Activated CD8-positive, alpha-beta memory T cell treated with anti-CD3 and anti-CD28 coated beads for 36 hours (primary cell): Measurements from ENCODE around the gene RPS17. TPM values are rescaled to one million over a fixed set of nuclear protein-coding genes. Genes with fewer than 3 reads are reported as not detected.
"Not testable (repeated sequence)": the region's sequence is repeated elsewhere in the genome, so short reads cannot be mapped to it uniquely, and the experiment has no call there.

Source experiments
- CTCF ChIA-PET: fragments of 350-600 bp; sonication (Branson Sonifier 250); formaldehyde crosslinking; loops from one replicate; lab custom pipeline; 2021; ENCODE audit warnings: antibody characterized with exemption; lab: Charles Lee
- POLR2A ChIA-PET: fragments of 350-600 bp; sonication (Branson Sonifier 250); formaldehyde crosslinking; loops from one replicate; lab custom pipeline; 2021; ENCODE audit warnings: antibody characterized with exemption; lab: Charles Lee
- total RNA-seq, 2 experiments: library from RNA; stranded (reverse); gene quantifications; one replicate each; pipeline ENCODE4 v1.2.3, GENCODE V29; 2021

RPS17 gene
- total RNA-seq, 2 experiments from 2014 or later, result 2,567 to 2,604 TPM

- POLR2A ChIA-PET, result no interaction called here
- CTCF ChIA-PET, result no interaction called here
Observed at GRCh38 chr15:82532383-82532990, 7.8 kb downstream of the RPS17 start.

DNA sequence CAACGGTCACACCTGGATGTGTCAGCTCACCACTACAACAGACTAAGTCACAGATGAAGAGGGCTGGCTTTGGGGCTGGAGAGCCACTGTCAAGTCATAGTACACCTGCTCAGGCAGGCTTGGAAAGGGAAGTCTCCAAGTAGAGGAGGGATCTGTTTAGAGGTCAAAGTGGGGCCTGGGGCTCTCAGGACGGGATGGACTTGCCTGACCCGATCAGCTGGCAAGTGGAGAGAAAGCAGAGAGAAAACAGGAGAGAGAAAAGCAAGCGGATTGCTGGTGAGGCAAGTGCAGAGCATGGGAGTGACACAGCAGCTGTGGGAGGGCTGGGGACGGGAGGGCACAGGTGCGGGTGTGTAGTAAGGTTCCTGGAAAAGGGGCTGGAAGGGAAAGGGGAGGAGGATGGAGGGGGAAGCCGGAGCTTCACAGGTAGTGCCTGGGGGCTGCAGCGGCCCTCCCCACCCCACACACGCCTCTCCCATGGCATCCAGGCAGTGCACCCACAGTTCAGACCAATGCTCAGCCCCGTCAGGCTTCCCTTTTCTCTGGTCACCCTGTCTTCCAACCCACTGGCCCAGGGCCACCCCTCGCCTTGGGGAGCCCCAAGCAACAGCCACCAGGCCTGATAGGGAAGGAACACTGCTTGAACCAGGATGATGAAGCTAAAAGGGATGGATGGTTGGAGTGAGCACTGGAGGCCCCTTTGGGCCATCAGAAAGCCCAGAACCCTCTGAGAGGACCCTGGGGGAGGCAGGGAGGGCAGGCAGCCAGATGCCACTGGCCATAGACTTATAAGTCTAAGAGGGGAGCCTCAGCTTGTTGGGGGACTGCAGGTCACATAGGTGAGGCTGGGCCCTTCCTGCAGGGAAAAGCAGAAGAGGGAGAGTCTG lies 8.5 kb downstream of the RPS17 start:
- ChIA-PET CTCF (interaction anchor here (1.2 to 2.2 kb wide), 4 partner anchors 9 to 218 kb away, joined by 4 to 13 read pairs (median 6); partner anchors contain the start of gene RPS17), POLR2A (interaction anchor here (1.7 kb wide), 1 partner anchor 8 kb away, joined by 16 read pairs; the partner anchor contains the start of gene RPS17)

- ChIA-PET POLR2A (interaction anchor here (1.7 kb wide), 1 partner anchor 9 kb away, joined by 16 read pairs; the partner anchor contains the start of gene RPS17), CTCF (interaction anchor here (0.8 to 2.2 kb wide), 6 partner anchors 10 to 480 kb away, joined by 3 to 13 read pairs (median 4); partner anchors contain the start of gene RPS17)
Observed at GRCh38 chr15:82530606-82531379, 9.5 kb downstream of the RPS17 start.

DNA sequence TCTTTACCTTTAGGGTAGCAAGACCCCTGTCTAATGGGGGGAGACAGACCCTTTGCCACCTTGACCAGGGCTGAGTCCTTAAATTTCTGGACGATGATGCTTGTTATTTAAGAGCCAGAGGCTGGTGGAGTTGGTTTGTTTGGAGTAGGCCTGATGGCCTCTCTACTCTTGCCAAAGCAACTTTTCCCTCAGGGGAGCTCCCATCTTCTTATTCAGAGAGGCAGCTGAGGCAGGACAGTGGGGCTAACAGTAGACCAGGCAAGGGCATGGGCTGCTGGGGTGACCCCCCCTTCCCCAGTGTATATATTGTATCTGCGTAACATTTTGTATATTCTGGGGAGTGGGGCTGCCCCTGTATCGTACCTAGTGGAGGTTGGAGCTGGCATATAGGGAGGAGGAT lies 10.3 kb downstream of the RPS17 start:
- ChIA-PET CTCF (interaction anchor here (1.0 to 2.2 kb wide), 2 partner anchors 10 to 466 kb away, joined by 3 to 13 read pairs; partner anchors contain the start of gene RPS17), POLR2A (no interaction called here)

DNA sequence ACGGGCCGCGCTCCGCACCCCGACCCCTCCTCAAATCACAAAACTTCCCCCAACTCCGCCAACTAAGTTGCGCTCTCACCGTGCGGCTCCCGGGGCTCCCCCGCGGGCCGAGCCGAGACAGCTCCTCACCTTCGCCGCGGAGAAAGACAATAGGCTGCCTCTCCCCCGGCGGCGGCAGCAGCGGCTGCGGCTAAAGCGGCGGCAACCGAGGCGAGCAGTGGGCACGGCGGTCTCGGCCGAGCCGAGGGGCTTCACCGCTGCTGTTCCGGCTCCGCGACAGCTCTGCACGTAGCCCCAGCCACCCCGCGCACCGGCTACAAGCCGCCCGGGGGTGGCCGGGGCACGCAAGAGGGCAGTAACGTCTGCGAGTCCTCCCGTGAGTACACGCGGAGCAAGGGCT lies 26.7 kb downstream of the RPS17 start:
- POLR2A ChIA-PET, CTCF ChIA-PET: not testable (repeated sequence)

DNA sequence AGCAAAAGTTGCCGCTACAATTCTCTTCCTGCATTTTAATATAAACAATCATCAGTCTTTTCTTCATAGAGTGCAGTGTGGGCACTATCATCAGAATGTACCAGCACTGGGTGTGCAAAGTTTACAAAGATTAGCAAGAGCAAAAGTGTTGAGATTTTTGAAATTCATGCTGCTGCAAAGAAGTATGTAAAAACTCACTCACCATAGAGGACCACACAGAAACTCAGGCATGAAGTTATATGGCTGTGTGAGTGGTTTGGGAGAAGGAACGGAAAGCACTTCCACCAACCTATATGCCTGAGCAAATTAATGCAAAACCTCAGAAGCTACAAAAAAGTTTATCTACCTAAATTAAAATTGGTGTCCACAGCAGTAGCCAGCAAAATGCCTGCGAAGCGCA lies 32.6 kb downstream of the RPS17 start:
- CTCF ChIA-PET, result not testable (repeated sequence)

GRCh38 chr15:82507087-82507486 lies 33.2 kb downstream of the RPS17 start:
- POLR2A ChIA-PET, CTCF ChIA-PET: not testable (repeated sequence)

More for the DNA sequence above, 32.6 kb downstream of the RPS17 start:
- POLR2A ChIA-PET, result not testable (repeated sequence)

DNA sequence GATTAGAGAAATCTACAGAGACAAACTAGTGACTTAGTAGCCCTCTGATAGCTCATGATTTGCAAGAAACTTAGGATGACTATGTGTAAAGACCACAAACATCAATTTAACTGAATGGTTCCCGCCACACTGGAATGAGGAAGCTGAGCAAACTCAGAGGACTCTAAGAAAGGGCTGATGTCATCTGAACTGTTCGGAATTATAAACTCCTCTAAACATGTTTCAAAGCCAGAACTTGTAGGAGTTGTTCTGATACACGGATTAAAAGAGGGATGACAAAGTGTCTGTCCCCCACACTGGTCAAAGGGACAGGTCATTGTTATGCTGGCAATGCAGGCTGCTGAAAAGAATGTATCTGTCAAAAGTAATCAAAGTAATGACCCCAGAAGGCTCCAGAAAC lies 34.4 kb downstream of the RPS17 start:
- CTCF ChIA-PET, POLR2A ChIA-PET: not testable (repeated sequence)

- POLR2A ChIA-PET, CTCF ChIA-PET: not testable (repeated sequence)
Observed at GRCh38 chr15:82504074-82504473, 36.2 kb downstream of the RPS17 start.

- CTCF ChIA-PET, POLR2A ChIA-PET: not testable (repeated sequence)
Observed at GRCh38 chr15:82502700-82503339, 37.4 kb downstream of the RPS17 start.

GRCh38 chr15:82500772-82501171 lies 39.5 kb downstream of the RPS17 start:
- CTCF ChIA-PET, POLR2A ChIA-PET: not testable (repeated sequence)

GRCh38 chr15:82497978-82498377 lies 42.3 kb downstream of the RPS17 start:
- POLR2A ChIA-PET, CTCF ChIA-PET: not testable (repeated sequence)

DNA sequence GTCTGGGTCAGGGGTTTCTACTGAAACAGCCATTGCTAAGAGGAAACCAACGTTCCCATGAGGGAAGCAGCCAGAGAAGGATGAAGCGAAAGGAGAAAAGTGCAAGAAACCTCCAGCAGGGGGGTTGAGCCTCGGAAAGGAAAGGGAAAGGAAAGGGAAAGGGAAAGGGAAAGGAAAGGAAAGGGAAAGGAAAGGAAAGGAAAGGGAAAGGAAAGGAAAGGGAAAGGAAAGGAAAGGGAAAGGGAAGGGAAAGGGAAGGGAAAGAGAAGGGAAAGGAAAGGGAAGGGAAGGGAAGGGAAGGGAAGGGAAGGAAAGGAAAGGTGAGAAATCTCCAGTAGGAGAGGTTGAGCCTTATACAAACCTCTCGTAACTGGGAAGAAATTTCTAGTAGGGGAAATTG lies 52.0 kb downstream of the RPS17 start:
- CTCF ChIA-PET, POLR2A ChIA-PET: not testable (repeated sequence)

DNA sequence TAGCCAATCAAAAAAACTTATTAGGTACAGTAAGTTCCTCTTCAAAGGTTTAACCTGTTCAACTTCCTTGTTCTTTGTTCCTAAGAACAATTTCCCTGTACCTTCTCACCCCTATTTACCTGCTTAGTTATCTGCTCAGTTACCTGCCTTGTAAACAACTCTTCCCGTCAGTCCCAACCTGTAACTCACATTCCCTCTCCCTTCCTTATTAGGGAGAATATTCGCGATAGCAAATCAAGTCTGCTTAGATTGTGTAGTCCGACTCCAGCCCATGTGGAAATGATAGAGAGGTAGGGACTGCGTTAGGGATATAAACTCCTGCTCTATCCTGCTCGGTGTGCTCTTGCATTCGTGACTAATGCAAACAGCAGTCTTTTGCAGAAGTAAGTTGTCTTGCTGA lies 53.2 kb downstream of the RPS17 start:
- CTCF ChIA-PET, POLR2A ChIA-PET: not testable (repeated sequence)

Other genes with a start within 250 kb of the RPS17 start
- 1 to 10 TPM in 1 of 2 experiments, under 1 TPM in 1; 0.82 to 1.1 TPM for gene GOLGA6L10, start 191.0 kb downstream of the RPS17 start, total RNA-seq
- 1 to 10 TPM; 1.7 to 1.8 TPM for gene GOLGA6L9, start 110.6 kb downstream of the RPS17 start, total RNA-seq
- gene CPEB1, start 106.9 kb upstream of the RPS17 start, total RNA-seq, result under 1 TPM; 0.55 to 0.63 TPM
- gene AP3B2, start 169.4 kb upstream of the RPS17 start, total RNA-seq, result under 1 TPM; 0.44 to 0.53 TPM